HEK293 (cell line): ENCODE measurements around the gene EIF4EBP2.

Experiments
- CTCF ChIA-PET: fragments of 350-600 bp; formaldehyde crosslinking; extraction: SDS; loops from one replicate; lab custom pipeline; 2021; ENCODE audit warnings: antibody characterized with exemption; lab: Yijun Ruan, JAX
- POLR2A ChIA-PET: fragments of 300-600 bp; formaldehyde crosslinking; extraction: SDS; loops from one replicate; lab custom pipeline; 2020; ENCODE audit warnings: antibody characterized with exemption, inconsistent platforms; lab: Yijun Ruan, JAX
- H3K27ac ChIP-seq: fragments of 200-500 bp; sonication (Bioruptor generic); 2 replicates; pipeline ENCODE4 v1.5.1; 2014; ENCODE audit warnings: low read depth, low read length, control low read depth, inconsistent platforms; ENCODE audit errors: extremely low read depth
- H3K36me3 ChIP-seq, 2 experiments: fragments of 200-500 bp in 1 of 2; sonication (Bioruptor generic) in 1 of 2; 1 replicate in 1 of 2; 2 replicates in 1 of 2; pipeline ENCODE4 v1.5.1; 2014 to 2017; ENCODE audit warnings: inconsistent platforms in 2 of 2, low read length in 2 of 2; ENCODE audit not compliant: control insufficient read depth in 2 of 2, insufficient read depth in 1 of 2
- H3K4me1 ChIP-seq: fragments of 200-500 bp; sonication (Bioruptor generic); 2 replicates; pipeline ENCODE4 v1.5.1; 2014; ENCODE audit warnings: mild to moderate bottlenecking, low read length, inconsistent platforms; ENCODE audit not compliant: control insufficient read depth, insufficient read depth
- H3K4me3 ChIP-seq: 2 replicates; pipeline ENCODE4 v1.5.1; 2011; ENCODE audit warnings: low read depth, mild to moderate bottlenecking, control low read depth, low read length, moderate library complexity
- H3K9me3 ChIP-seq: fragments of 200-500 bp; sonication (Bioruptor generic); 2 replicates; pipeline ENCODE4 v1.5.1; 2014; ENCODE audit warnings: low read depth, low read length, inconsistent platforms; ENCODE audit not compliant: control insufficient read depth, insufficient read depth
- GLI4 ChIP-seq: fragments of 450-650 bp; formaldehyde crosslinking; IDR thresholded peaks from 2 replicates; pipeline ENCODE4 v1.5.1; 2016; ENCODE audit warnings: missing biosample characterization, missing genetic modification characterization
- HOXA7 ChIP-seq: sonication (generic); formaldehyde crosslinking; IDR thresholded peaks from 2 replicates; pipeline ENCODE4 v1.8.1; 2022; ENCODE audit warnings: missing genetic modification reagents, borderline replicate concordance
- MZF1 ChIP-seq: fragments of 450-650 bp; formaldehyde crosslinking; IDR thresholded peaks from 2 replicates; pipeline ENCODE4 v1.5.1; 2017; ENCODE audit warnings: missing biosample characterization, missing genetic modification characterization, borderline replicate concordance
- PRDM10 ChIP-seq: fragments of 450-650 bp; formaldehyde crosslinking; IDR thresholded peaks from 2 replicates; pipeline ENCODE4 v1.5.1; 2016; ENCODE audit warnings: missing biosample characterization, missing genetic modification characterization
- SCRT2 ChIP-seq: fragments of 450-650 bp; formaldehyde crosslinking; IDR thresholded peaks from 2 replicates; pipeline ENCODE4 v1.5.1; 2016; ENCODE audit warnings: missing biosample characterization, missing genetic modification characterization
- TRIM28 ChIP-seq: IDR thresholded peaks from 2 replicates; pipeline ENCODE4 v1.6.1; 2011; ENCODE audit warnings: low read length, control low read depth, borderline replicate concordance
- ZBTB7A ChIP-seq: fragments of 450-650 bp; formaldehyde crosslinking; IDR thresholded peaks from 2 replicates; pipeline ENCODE4 v1.5.1; 2016; ENCODE audit warnings: low read depth, missing biosample characterization, missing genetic modification characterization
- ZNF174 ChIP-seq: fragments of 450-650 bp; formaldehyde crosslinking; IDR thresholded peaks from 2 replicates; pipeline ENCODE4 v1.5.0; 2017; ENCODE audit warnings: missing biosample characterization, mild to moderate bottlenecking, missing genetic modification characterization
- ZNF175 ChIP-seq: fragments of 450-650 bp; formaldehyde crosslinking; IDR thresholded peaks from 2 replicates; pipeline ENCODE4 v1.5.1; 2016; ENCODE audit warnings: missing biosample characterization, missing genetic modification characterization
- ZNF404 ChIP-seq: fragments of 450-650 bp; formaldehyde crosslinking; IDR thresholded peaks from 2 replicates; pipeline ENCODE4 v1.5.1; 2017; ENCODE audit warnings: missing biosample characterization, missing genetic modification characterization
- ZNF529 ChIP-seq: fragments of 450-650 bp; formaldehyde crosslinking; IDR thresholded peaks from 2 replicates; pipeline ENCODE4 v1.5.1; 2017; ENCODE audit warnings: missing genetic modification characterization, missing biosample characterization; ENCODE audit not compliant: insufficient replicate concordance
- ZNF600 ChIP-seq: fragments of 450-650 bp; formaldehyde crosslinking; IDR thresholded peaks from 2 replicates; pipeline ENCODE4 v1.5.1; 2016; ENCODE audit warnings: missing biosample characterization, missing genetic modification characterization
- ZNF621 ChIP-seq: fragments of 450-650 bp; formaldehyde crosslinking; IDR thresholded peaks from 2 replicates; pipeline ENCODE4 v1.5.1; 2017; ENCODE audit warnings: missing biosample characterization, missing genetic modification characterization
- ZNF624 ChIP-seq: fragments of 450-650 bp; formaldehyde crosslinking; IDR thresholded peaks from 2 replicates; pipeline ENCODE4 v1.5.1; 2017; ENCODE audit warnings: missing biosample characterization, missing genetic modification characterization
- ZNF670 ChIP-seq: fragments of 450-650 bp; formaldehyde crosslinking; IDR thresholded peaks from 2 replicates; pipeline ENCODE4 v1.5.1; 2016; ENCODE audit warnings: missing biosample characterization, missing genetic modification characterization, low read depth
- ZNF837 ChIP-seq: fragments of 450-650 bp; formaldehyde crosslinking; IDR thresholded peaks from 2 replicates; pipeline ENCODE4 v1.5.1; 2016; ENCODE audit warnings: missing biosample characterization, missing genetic modification characterization
- ZSCAN30 ChIP-seq: fragments of 450-650 bp; IDR thresholded peaks from 2 replicates; pipeline ENCODE4 v1.5.1; 2018; ENCODE audit warnings: missing biosample characterization, mild to moderate bottlenecking, missing genetic modification characterization, moderate library complexity
- TF ChIP-seq, protein P1 (sequence below): fragments of 450-650 bp; formaldehyde crosslinking; IDR thresholded peaks from 2 replicates; pipeline ENCODE4 v1.5.1; 2016; ENCODE audit warnings: missing biosample characterization, missing genetic modification characterization, low read depth
- TF ChIP-seq, protein P2 (sequence below): fragments of 450-650 bp; formaldehyde crosslinking; IDR thresholded peaks from 2 replicates; pipeline ENCODE4 v1.5.1; 2017; ENCODE audit warnings: missing biosample characterization, missing genetic modification characterization

Gene EIF4EBP2

DNA sequence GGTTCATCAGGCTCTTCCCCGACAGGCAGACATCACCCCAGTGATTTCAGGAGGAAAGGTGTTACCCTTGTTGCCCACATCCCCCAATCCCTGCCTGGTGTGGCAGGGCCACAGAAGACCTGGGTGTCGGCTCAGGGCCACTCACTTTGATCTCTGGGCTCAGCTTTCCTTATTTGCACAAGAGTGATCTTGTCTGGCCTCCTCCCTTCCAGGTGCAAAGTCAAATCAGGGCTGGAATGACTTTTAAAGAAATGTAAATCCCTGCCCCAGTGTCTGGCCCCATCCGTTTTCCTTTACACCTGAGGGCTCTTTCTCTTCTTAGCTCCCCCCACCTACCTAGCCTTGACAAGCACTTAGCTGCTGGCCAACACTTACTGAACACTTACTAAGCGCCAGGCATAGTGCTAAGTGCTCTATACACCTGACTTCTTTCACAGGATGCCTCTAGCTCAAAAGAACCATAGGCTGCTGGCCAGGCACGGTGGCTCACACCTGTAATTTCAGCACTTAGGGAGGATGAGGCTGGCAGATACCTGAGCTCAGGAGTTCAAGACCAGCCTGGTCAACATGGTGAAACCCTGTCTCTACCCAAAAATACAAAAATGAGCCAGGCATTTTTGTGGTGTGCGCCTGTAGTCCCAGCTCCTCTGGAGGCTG is 38.5 kb downstream of the EIF4EBP2 start:
- Histone ChIP-seq H3K4me3 (no peak overlapping the region), H3K27ac (no peak overlapping the region), H3K9me3 (no peaks in the 10 kb centered on the region), H3K4me1 (no peaks in the 10 kb centered on the region), H3K36me3 (no peaks in the 10 kb centered on the region)
- ChIA-PET CTCF (no interaction called here), POLR2A (interaction anchor here (0.8 to 1.5 kb wide), 2 partner anchors 11 to 13 kb away, joined by 3 to 4 read pairs; no protein-coding TSS in a partner anchor)
- TF ChIP-seq ZNF175 (tag by site-specific recombination) (no peak), SCRT2 (tag by site-specific recombination) (no peak), TRIM28 (no peak), ZBTB7A (tag by site-specific recombination) (no peak), ZNF837 (tag by site-specific recombination) (no peak), ZNF404 (no peak), HOXA7 (CRISPR knock-in tag) (no peak), GLI4 (tag by site-specific recombination) (no peak), ZNF670 (tag by site-specific recombination) (no peak), ZNF174 (tag by site-specific recombination) (no peak), ZSCAN30 (tag by site-specific recombination) (no peak), ZNF624 (tag by site-specific recombination) (no peak), PRDM10 (tag by site-specific recombination) (no peak), ZNF621 (tag by site-specific recombination) (no peak), ZNF529 (tag by site-specific recombination) (no peak)
- TF ChIP-seq, protein P1, sequence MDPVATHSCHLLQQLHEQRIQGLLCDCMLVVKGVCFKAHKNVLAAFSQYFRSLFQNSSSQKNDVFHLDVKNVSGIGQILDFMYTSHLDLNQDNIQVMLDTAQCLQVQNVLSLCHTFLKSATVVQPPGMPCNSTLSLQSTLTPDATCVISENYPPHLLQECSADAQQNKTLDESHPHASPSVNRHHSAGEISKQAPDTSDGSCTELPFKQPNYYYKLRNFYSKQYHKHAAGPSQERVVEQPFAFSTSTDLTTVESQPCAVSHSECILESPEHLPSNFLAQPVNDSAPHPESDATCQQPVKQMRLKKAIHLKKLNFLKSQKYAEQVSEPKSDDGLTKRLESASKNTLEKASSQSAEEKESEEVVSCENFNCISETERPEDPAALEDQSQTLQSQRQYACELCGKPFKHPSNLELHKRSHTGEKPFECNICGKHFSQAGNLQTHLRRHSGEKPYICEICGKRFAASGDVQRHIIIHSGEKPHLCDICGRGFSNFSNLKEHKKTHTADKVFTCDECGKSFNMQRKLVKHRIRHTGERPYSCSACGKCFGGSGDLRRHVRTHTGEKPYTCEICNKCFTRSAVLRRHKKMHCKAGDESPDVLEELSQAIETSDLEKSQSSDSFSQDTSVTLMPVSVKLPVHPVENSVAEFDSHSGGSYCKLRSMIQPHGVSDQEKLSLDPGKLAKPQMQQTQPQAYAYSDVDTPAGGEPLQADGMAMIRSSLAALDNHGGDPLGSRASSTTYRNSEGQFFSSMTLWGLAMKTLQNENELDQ, result no peak
- TF ChIP-seq, protein P2, sequence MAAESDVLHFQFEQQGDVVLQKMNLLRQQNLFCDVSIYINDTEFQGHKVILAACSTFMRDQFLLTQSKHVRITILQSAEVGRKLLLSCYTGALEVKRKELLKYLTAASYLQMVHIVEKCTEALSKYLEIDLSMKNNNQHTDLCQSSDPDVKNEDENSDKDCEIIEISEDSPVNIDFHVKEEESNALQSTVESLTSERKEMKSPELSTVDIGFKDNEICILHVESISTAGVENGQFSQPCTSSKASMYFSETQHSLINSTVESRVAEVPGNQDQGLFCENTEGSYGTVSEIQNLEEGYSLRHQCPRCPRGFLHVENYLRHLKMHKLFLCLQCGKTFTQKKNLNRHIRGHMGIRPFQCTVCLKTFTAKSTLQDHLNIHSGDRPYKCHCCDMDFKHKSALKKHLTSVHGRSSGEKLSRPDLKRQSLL (tag by site-specific recombination), result no peak

GRCh38 chr10:70444744-70445143 is 40.8 kb downstream of the EIF4EBP2 start:
- CTCF ChIA-PET, result no interaction called here

More at GRCh38 chr10:70444744-70445143, 40.8 kb downstream of the EIF4EBP2 start:
- Histone ChIP-seq H3K4me1 (no peaks in the 10 kb centered on the region), H3K4me3 (no peak overlapping the region), H3K9me3 (no peaks in the 10 kb centered on the region), H3K36me3 (no peaks in the 10 kb centered on the region), H3K27ac (no peak overlapping the region)
- TF ChIP-seq ZNF600, result peak; percentile 54; the same call in 1 of the 2 replicates
- no peak for TF ChIP-seq MZF1 (tag by site-specific recombination)
- POLR2A ChIA-PET, result interaction anchor here (0.6 kb wide), 1 partner anchor 584 kb away, joined by 3 read pairs; no protein-coding TSS in a partner anchor
